Retina (tissue), 1 donor: Measurements from ENCODE around the gene ACSL6.

Experiments used
- DNase-seq: peaks from one replicate; pipeline ENCODE4 v3.0.0-alpha.2; 2016

ACSL6 gene, protein sequence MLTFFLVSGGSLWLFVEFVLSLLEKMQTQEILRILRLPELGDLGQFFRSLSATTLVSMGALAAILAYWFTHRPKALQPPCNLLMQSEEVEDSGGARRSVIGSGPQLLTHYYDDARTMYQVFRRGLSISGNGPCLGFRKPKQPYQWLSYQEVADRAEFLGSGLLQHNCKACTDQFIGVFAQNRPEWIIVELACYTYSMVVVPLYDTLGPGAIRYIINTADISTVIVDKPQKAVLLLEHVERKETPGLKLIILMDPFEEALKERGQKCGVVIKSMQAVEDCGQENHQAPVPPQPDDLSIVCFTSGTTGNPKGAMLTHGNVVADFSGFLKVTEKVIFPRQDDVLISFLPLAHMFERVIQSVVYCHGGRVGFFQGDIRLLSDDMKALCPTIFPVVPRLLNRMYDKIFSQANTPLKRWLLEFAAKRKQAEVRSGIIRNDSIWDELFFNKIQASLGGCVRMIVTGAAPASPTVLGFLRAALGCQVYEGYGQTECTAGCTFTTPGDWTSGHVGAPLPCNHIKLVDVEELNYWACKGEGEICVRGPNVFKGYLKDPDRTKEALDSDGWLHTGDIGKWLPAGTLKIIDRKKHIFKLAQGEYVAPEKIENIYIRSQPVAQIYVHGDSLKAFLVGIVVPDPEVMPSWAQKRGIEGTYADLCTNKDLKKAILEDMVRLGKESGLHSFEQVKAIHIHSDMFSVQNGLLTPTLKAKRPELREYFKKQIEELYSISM

DNA sequence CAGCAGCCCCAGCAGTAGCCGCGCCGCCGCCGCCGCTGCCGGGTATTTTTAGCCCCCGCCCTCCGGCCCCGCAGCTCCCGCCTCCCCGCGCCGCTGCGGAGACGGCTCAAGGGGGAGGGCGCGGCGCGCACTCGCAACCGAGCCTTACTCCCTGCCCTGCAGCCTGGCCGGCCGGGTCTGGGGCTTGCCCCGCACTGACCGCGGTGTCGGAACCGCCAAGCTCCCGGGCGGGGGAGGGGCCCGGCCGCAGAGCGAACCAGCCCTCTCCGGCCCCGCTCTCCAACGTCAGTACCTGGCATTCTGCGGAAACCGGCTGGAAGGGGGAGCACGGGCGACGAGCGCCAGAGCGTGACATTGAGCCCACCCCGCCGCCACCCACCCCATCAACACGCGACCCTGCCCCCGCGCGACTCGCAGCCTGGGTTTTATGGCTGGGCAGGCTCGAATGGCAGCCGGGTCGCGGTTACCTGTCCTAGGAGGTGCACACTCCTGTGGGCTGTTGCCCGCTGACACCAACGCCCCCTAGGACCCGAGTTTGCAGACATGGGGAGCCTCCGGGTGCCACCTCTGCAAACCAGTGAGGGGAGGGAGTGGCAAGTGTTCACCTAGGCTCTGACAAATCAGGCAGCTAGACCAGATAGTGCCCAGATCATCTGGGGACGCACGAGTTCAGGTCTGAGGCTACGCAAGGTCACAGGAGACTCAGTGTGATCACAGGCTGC is at the start of gene ACSL6:
Gene ACSL6 (minus strand): TSS at position 37 of the 722 bp plus-strand sequence. CDS start 105 bp downstream, outside the sequence.
- peak; percentile 62 for DNase-seq

DNA sequence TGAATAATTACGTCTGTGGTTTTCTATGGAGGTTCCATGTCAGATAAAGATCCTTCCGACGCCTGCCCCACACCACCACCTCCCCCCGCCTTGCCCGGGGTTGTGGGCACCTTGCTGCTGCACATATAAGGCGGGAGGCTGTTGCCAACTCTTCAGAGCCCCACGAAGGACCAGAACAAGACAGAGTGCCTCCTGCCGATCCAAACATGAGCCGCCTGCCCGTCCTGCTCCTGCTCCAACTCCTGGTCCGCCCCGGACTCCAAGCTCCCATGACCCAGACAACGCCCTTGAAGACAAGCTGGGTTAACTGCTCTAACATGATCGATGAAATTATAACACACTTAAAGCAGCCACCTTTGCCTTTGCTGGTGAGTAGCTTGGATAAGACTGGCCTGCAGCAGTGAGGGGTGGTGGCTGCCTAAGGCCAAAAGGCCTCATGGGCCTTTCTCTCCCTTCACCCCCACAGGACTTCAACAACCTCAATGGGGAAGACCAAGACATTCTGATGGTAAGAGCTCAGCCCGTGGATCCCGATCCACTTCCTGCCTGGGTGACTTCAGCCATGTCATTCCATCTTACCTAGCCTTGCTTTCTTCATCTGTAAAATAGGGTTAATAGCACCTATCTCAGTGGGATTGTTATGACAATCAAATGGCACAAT is 49.2 kb upstream of the ACSL6 start, which contains the start of gene IL3:
Gene IL3 (plus strand): TSS at position 155 of the 661 bp plus-strand sequence. CDS start 52 bp downstream, at position 207.
- DNase-seq = no peak

DNA sequence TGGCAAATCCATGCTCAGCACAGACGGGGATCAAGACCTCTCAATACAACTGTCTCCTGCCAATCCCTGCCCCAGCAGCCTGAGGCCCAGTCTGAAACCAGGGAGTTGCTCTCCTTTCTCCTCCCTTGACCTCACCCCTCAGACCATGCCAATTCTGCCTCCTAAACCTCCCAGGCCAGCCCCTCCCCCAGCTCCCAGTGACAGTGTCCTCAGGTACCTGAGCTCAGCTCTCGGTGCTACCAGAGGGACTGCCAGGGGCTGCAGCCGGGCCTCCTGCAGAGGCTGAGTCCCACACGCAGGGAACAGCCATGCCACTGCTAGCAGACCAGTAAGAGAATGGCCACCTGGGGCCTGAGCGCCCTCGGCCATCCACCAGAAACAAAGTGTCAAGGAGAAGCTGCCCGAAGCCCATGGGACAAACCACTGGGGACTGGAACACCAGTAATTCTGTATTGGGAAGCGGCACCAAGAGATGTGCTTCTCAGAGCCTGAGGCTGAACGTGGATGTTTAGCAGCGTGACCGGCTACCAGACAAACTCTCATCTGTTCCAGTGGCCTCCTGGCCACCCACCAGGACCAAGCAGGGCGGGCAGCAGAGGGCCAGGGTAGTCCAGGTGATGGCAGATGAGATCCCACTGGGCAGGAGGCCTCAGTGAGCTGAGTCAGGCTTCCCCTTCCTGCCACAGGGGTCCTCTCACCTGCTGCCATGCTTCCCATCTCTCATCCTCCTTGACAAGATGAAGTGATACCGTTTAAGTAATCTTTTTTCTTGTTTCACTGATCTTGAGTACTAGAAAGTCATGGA is 48.4 kb upstream of the ACSL6 start:
- DNase-seq = no peak

DNA sequence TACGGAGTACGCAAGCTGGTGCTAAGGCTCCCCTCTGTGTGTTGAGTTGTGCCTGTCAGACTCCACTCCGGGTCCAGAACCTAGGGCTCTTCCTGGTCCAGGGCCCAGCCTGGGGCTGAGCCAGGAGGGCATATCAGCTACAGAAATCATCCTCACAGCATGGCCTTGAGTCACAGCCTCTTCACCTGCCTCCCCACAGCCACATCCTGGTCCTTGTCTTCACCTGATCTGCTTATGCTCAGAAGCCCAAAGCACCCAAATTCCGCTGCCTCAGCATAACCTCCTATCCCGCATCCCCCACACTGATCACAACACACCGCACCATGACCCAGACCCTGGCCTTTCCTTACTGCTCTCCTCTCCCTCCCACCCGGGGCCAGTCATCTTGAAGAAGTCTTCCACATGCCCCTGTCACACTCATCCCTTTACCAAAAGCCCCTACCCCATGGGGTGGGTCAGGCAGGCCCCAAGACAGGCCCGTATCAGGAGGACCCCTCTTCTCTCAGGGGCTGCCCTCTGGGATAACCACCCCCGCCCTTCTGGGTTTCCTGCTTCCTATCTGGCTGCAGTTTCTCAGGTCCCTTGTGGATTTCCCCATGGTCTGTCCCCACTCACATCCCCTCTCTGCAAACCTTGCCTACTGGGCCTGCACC is 47.7 kb upstream of the ACSL6 start:
- no peak for DNase-seq

DNA sequence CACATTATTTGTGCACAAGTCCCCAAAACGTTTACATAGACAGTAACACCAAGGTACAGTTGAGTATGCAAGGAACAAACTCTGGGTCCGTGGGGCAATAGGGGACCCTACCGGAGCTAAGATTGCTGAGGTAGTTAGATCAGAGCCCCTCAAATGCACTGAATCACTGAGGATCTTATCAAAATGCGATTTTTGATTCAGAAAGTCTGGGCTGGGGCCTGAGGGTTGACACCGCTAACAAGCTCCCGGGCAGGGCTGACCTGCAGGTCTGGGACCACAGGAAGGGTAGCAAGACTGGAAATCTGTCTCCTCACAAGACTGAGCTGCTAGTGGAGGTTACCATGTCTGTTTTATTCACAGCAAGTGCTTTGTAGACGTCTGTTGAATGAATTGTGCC is 47.2 kb upstream of the ACSL6 start:
- DNase-seq = no peak

DNA sequence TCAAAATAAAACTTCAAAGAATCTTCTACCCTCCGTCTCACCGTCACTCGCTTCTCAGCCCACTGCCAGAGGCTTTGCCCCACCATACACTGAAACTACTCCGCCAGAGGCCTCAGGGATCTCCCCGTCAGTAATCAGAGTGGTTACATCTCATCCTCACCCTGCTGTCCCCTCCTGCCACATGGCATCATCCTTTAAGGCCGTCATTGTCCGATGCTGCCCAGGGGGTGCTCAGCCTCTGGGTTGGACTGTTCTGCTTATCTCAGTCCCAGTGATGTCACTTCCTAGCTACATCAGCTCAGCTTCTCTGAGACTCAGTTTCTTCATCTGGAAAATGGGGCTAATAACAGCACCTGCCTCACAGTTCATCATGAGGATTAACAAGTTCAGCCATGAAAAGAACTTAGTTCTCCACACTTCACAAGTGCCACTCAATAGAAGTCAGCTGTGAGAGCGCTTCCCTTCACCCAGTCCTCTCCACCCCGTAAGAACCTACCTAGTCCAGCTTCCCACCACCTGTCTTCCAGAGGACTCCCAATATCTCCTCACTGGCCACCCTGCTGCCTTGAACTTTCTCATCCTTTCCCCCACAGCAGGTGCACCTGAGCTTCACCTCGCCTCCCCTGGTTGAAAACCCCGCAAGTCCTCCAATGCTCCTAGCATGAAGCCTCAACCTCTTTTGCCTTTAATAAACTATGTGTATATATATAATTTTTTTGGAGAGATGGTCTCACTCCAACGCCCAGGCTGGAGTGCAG is 46.2 kb upstream of the ACSL6 start:
- no peak for DNase-seq

DNA sequence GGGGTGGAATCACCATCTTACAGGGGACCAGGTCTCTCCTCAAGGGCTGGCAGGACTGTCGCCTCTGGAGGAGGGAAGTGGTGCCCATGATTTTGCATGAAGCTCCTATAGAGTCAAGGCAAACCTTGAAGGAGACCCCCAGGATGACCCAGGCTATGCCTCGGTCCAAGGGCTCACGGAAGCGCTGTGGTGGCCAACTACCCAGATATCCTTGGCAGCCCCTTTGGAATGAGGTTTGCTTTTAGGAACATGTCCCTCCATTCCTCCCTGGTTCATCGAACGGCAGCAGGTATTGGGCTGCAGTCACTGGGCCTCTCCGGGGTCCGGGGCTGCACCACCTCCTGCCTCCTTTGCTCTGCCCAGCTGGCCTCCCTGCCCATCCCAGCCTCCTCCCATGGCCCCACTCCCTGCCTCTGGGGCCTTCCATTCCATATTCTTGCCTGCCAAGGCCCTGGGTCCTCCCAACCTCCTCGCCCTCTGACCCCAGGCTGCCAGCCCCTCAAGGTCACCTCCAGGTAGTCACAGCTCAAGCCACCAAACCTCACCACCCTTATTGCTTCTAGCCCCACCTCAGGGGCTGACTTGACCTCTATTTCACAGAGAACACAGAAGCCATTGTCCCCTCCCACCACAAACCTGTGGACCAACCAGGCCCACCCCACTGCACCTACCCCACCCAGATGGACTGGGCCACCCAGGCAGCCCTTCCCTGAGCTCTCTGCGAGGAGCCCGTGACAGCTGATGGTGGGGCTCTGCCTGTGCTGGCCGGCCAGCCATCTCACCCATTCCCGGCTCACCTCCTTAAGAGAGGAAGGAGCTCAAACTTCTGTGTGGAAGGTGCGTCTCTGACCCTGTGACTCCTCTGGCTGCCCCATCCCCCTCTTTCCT is 45.4 kb upstream of the ACSL6 start:
- no peak for DNase-seq

DNA sequence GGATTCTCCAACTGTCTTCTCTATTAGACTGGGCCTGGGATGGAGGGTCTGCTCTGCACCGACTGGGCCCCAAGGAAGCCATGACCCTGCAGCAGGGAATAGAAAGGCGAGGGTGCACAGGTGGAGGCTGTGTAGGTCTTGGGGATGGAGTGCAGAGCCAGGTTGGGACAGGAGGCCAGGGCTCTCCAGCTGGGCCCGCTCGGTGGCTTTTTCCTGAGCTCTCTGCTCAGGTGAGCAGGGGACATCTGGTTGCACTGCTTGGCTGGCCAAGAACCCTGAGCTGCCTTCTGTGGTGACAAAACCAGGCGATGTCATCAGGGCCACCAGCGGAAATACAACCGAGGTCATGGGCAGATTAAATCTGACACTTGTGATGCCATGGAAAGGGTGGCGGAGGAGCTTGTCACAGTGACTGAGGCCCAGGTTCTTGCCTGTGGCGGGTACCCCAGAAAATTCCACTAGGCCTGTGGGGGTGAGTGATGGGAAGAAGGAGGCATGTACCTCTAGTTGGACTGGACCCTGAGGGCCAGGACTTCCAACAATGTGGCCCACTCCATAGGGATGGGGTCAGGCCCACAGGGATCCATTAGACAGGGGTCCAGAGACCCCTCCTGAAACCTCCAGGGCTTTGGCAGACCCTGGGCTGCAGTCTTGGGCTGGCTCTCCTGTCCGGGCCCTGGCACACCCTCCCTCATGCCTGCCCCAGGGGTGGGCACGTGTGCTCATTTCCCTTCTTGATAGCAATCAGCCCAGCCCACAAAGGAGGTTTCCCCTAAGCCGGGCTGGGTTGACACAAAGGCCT is 44.6 kb upstream of the ACSL6 start:
- DNase-seq = no peak

DNA sequence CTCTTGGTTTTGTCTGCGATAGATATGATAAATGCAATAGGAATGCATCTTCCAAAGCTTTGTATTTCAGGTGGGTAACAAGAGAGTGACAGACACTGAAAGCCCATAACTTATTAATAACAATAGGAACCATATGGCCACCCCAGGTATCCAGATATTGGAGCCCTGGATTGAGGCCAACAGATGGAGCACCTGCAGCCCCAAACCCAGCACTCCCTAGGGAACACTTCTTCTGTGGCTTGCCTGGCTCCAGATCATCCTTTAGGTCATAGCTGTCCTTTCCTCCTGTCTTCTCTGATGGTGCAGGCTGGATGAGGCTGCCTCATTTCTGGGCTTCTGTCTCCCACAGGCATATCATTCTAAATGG is 44.0 kb upstream of the ACSL6 start:
- no peak for DNase-seq

DNA sequence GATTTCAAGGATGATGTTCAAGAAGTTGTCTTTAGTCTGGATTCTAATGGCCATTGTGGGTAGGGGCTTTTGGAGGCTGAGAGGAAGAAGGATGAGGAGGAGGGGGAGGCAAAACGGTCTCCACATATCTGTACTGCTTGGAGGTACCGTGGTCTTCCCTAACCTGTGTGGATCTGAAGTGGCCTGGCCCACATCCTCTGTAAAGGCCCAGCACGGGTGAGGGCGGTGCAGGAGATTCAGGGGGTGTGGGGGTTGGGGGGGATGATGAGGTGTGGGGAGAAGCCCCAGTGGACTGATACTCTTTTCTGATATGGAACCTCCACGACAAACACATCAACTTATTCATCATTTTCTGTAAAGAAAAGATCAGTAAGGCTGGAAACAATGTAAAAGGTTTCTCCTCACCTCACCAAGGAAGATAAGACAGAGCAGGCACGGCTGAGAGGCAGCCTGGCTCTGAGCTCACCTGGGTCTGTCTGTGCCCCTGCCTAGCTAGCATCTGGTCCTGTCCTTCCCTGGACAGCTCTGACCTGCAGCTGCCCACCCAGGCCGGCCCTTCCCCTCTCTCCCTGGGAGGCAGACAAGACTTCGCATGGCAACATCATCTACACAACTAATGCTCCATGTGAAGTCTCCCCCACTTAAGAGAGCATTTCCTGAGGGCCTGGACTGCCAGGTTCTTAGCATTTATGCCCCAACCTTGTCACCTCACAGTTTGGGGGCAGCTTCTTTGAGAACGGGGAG is 43.4 kb upstream of the ACSL6 start:
- DNase-seq = no peak

DNA sequence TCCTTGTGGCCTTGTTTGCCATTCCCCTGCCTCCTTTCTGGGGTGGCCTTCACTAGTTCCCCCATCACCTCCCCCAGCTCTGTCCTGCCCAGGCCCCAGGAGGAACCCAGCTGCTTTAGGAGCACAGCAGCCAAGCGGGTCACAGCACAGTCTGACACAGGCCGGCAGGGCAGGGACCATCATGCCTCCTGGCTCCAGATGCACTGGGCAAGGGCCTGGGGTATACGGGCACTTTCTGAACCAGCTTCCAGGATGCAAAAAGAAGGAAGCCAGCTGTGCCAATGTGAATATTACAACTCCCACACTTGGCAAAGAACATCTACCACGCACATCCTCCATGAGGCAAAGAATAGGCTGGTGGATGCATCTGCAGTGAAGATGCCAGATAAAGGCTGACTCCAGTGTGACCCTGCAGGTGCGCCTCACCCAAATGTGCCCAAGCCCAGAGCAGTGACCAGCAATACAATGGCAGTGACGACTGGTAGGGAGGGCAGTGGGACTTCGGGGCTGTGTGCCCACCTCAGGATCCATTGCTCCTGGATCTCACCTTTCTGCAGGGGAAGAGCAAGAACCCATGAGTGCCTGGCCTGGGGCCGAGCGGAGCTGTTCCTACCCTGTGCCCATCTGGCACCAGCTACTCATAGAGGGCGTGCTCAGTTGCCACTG is 42.7 kb upstream of the ACSL6 start:
- no peak for DNase-seq

DNA sequence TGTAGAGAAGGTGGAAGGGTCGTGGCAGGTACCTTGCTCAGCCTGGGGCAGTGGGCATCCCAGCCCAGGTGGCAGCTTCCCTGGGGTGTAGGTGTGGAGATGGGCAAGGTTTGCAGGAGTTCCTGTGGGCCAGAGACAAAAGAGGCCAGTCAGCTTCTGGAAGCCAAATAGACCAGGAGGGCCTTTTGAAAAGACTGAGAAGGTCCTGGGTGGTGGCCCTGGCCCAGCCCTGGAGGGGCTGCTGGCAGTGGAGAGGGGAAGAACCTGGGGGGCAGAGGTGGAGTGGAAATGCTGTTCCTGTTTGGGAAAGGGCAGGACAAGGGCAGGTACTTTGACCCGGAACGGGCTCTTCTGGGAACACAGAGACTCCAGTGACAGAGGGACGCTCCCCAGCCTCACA is 42.0 kb upstream of the ACSL6 start:
- no peak for DNase-seq

DNA sequence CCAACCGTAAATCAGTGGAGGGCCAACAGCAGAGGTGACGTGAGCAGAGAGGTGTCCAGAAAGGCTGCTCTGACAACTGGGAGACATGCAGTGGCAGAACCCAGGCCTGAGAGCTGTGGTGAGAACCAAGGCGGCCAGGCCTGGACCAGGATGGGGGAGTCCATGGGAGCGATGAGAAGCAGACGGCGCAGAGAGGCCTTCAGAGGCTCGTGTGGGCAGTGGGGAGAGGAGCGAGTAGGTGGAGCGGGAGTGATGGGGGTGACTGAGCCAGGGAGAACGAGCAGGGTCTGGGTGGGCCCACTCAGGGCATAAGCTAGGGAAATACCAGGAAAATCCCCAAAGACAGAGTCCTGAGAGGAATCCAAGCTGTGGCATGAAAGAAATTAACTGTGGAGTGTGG is 41.1 kb upstream of the ACSL6 start:
- DNase-seq = no peak

DNA sequence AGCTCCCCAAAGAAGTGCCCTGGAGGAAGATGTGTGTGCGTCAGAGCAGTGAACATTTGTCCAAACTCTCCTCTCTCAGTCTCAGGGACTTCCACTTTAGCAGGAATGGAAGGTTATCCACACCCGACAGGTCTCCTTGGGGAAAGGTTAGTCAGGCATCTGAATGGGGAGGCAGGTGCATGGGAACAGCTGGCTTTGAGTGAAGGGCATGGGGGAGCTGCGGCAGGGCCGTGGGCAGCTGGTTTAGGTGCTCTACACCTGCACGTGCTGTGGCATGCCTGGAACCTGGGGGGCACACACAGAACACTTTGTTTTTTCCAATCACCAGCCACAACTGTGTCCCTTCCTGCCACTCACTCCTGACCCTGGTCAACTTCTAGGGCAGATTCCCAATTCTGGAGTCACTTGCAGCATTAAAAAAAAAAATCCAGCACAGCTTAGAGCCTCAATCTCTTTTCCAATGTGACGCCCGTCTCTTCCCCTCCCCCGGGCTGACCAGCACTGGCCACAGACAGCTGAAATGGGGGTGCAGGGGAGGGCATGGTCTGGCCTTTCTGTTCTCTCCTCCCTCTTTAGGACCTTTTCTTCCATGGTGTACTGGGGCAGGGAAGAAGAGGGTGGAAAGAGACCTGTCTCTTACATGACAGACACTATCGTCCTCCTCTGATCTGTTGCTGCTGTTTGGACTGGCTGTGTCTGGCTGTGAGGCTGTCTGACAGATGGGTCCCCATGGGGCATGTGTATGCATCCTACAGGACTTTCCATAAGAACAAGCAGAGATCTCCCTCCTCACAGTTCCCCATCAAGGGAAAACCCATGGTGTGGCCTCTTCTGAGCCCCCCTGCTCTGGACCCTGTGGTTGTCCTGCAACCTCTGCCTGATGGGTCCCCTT is 39.4 kb upstream of the ACSL6 start:
- DNase-seq = no peak

DNA sequence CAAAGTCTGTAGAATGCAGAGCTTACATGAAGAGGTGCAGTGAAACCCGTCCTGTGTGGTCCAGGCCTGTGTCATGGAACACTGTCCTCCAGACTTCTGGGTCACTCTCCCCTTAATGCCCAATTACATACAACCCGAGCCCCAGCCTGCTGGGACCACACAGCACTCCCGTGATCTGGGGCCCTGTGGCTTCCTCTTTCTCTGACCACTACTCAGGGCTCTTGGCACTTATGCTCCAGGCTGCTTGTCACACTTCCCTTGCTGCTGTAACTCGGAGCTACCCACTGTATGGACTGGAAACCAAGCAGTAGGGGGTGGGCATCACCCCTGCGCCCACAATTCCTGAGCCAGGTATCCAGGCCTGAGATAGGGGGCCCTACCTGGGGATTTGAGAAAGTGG is 38.7 kb upstream of the ACSL6 start:
- DNase-seq = no peak

DNA sequence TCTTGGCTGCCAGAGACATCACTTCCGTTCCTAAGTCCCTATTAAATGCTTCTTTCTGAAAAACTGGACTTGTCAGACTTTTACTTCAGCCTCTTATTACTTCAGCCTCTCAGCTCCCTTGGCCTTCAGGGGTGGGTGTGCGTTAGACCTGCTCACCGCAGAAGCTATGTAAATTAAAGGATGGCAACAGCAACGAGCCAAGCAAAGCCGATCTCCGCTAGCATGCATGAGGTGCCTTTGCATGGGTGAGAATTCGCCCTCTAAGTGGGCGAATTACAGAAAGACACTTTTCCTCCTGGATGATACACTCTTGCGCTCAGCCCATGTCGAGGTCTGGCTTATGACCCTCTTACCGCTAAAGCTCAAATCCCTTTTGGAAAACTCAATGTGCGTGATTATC is 38.1 kb upstream of the ACSL6 start:
- no peak for DNase-seq

DNA sequence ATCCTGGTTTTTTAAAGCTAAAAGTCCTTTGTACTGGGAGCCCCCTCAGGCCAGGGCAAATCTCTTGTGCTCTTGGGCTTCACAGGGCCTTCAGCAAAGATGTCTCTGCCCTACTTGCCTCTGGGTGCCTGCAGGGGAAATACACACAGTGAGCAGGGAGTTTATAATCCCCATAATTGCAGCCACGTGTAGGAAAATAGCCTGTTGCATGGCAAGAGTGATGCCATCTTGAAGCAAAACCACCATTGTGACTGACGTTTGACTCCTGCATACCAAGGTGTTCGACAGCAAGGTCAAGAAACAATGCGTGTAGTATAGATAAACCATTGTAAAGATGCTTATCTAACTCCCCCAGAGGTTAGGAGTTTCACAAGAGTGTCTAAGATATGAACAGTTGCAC is 37.6 kb upstream of the ACSL6 start:
- no peak for DNase-seq
